Neural cell (in vitro differentiated cells): ENCODE results near the gene PRR16. TPM values are rescaled to one million over a fixed set of nuclear protein-coding genes. Genes with fewer than 3 reads are reported as not detected.

Source experiments
- H2AFZ ChIP-seq: fragments of 200-600, 300-800 bp; sonication (generic), shearing (Covaris generic); 2 replicates; pipeline ENCODE4 v1.6.0; 2014; ENCODE audit warnings: low read depth, mild to moderate bottlenecking, antibody characterized with exemption, low read length, moderate library complexity
- H3F3A ChIP-seq: fragments of 200-600 bp; shearing (Covaris generic); 2 replicates; pipeline ENCODE4 v1.6.1; 2016; ENCODE audit warnings: mild to moderate bottlenecking, moderate library complexity, mixed read lengths, antibody characterized with exemption, low read length; ENCODE audit not compliant: insufficient read depth, poor library complexity, severe bottlenecking
- H3K27ac ChIP-seq: fragments of 200-600, 300-800 bp; sonication (generic), shearing (Covaris generic); 2 replicates; pipeline ENCODE4 v1.5.1; 2014; ENCODE audit warnings: mild to moderate bottlenecking, low read length, moderate library complexity
- H3K27me3 ChIP-seq: fragments of 300-800, 200-600 bp; sonication (generic), shearing (Covaris generic); 2 replicates; pipeline ENCODE4 v1.6.0; 2014; ENCODE audit warnings: mild to moderate bottlenecking, low read depth, low read length, moderate library complexity; ENCODE audit not compliant: insufficient read depth
- H3K36me3 ChIP-seq: fragments of 300-800, 200-600 bp; sonication (generic), shearing (Covaris generic); 2 replicates; pipeline ENCODE4 v1.5.1; 2014; ENCODE audit warnings: mild to moderate bottlenecking, antibody characterized with exemption, low read length, moderate library complexity; ENCODE audit not compliant: insufficient read depth
- H3K4me2 ChIP-seq: fragments of 300-800, 200-600 bp; sonication (generic), shearing (Covaris generic); 2 replicates; pipeline ENCODE4 v1.6.0; 2014; ENCODE audit warnings: mild to moderate bottlenecking, low read length
- H3K4me3 ChIP-seq: fragments of 300-800, 200-600 bp; sonication (generic), shearing (Covaris generic); 2 replicates; pipeline ENCODE4 v1.5.1; 2014; ENCODE audit warnings: mild to moderate bottlenecking, low read length, moderate library complexity
- H3K79me2 ChIP-seq: fragments of 200-600 bp; shearing (Covaris generic); replicated peaks from 2 replicates; pipeline ENCODE4 v1.6.0; 2014; ENCODE audit warnings: mild to moderate bottlenecking, low read length, moderate library complexity; ENCODE audit not compliant: insufficient read depth
- H3K9ac ChIP-seq: fragments of 300-800, 200-600 bp; sonication (generic), shearing (Covaris generic); 2 replicates; pipeline ENCODE4 v1.6.1; 2016; ENCODE audit warnings: mild to moderate bottlenecking, low read length, mixed read lengths
- H3K9me2 ChIP-seq: fragments of 200-600 bp; shearing (Covaris generic); 2 replicates; pipeline ENCODE4 v1.6.1; 2016; ENCODE audit warnings: mild to moderate bottlenecking, low read length, mixed read lengths; ENCODE audit not compliant: insufficient read depth
- H3K9me3 ChIP-seq: fragments of 200-600, 300-800 bp; sonication (generic), shearing (Covaris generic); 2 replicates; pipeline ENCODE4 v1.6.1; 2016; ENCODE audit warnings: mild to moderate bottlenecking, mixed run types, low read length, moderate library complexity, mixed read lengths
- H4K20me1 ChIP-seq: fragments of 200-600 bp; shearing (Covaris generic); 2 replicates; pipeline ENCODE4 v1.6.1; 2016; ENCODE audit warnings: mild to moderate bottlenecking, mixed run types; ENCODE audit not compliant: insufficient read depth
- CTCF ChIP-seq: fragments of 450-650 bp; IDR thresholded peaks from 2 replicates; pipeline ENCODE4 v1.5.1; 2014; ENCODE audit warnings: antibody characterized with exemption, mild to moderate bottlenecking, moderate library complexity; ENCODE audit not compliant: poor library complexity, severe bottlenecking
- EP300 ChIP-seq: fragments of 450-650 bp; conservative IDR thresholded peaks from 2 replicates; pipeline ENCODE4 v1.6.1; 2014; ENCODE audit warnings: antibody characterized with exemption, mild to moderate bottlenecking, moderate library complexity; ENCODE audit not compliant: poor library complexity, severe bottlenecking
- EZH2 ChIP-seq: fragments of 200-600, 300-800 bp; shearing (Covaris generic), sonication (generic); IDR thresholded peaks from 2 replicates; pipeline ENCODE4 v1.6.1; 2014; ENCODE audit warnings: antibody characterized with exemption, low read length, borderline replicate concordance, mild to moderate bottlenecking; ENCODE audit not compliant: insufficient read depth, poor library complexity, severe bottlenecking
- MXI1 ChIP-seq: fragments of 450-650 bp; conservative IDR thresholded peaks from 2 replicates; pipeline ENCODE4 v1.6.1; 2014; ENCODE audit warnings: antibody characterized with exemption, mild to moderate bottlenecking; ENCODE audit not compliant: poor library complexity, severe bottlenecking
- POLR2AphosphoS5 ChIP-seq: IDR thresholded peaks from 2 replicates; pipeline ENCODE4 v1.6.1; 2012
- RAD21 ChIP-seq: fragments of 450-650 bp; conservative IDR thresholded peaks from 2 replicates; pipeline ENCODE4 v1.6.1; 2014; ENCODE audit warnings: antibody characterized with exemption, mild to moderate bottlenecking, moderate library complexity
- REST ChIP-seq: IDR thresholded peaks from 2 replicates; pipeline ENCODE4 v1.6.1; 2012; ENCODE audit warnings: borderline replicate concordance
- SMC3 ChIP-seq: fragments of 450-650 bp; conservative IDR thresholded peaks from 2 replicates; pipeline ENCODE4 v1.6.1; 2014; ENCODE audit warnings: antibody characterized with exemption, mild to moderate bottlenecking, moderate library complexity; ENCODE audit not compliant: poor library complexity
- TAF1 ChIP-seq: IDR thresholded peaks from 2 replicates; pipeline ENCODE4 v1.6.1; 2012; ENCODE audit warnings: low read depth
- polyA plus RNA-seq: library from polyadenylated mRNA; depleted of rRNA; stranded (reverse); fragments of >200 nt; gene quantifications from 2 replicates; pipeline ENCODE4 v1.2.3, GENCODE V29; 2014

PRR16 gene
- polyA plus RNA-seq, 1 donor from 2014 or later: 1.7 TPM

- Histone ChIP-seq H3K9me2 (no peaks in the 10 kb centered on the region), H4K20me1 (no peaks in the 10 kb centered on the region), H3K27ac (no peak overlapping the region), H3K4me3 (no peak overlapping the region), H3K79me2 (no peaks in the 10 kb centered on the region), H3K9ac (no peak overlapping the region), H3K9me3 (no peaks in the 10 kb centered on the region), H2AFZ (no peak overlapping the region), H3K27me3 (no peaks in the 10 kb centered on the region), H3K36me3 (no peaks in the 10 kb centered on the region), H3K4me2 (no peak overlapping the region), H3F3A (no peaks in the 10 kb centered on the region)
- TF ChIP-seq SMC3 (no peak), EP300 (no peak), CTCF (no peak), REST (no peak), EZH2 (no peak), RAD21 (no peak), MXI1 (no peak), POLR2AphosphoS5 (no peak), TAF1 (no peak)
Measured at GRCh38 chr5:120442694-120443093, 21.4 kb upstream of the PRR16 start.

GRCh38 chr5:120443607-120444006 lies 20.5 kb upstream of the PRR16 start:
- no peaks in the 10 kb centered on the region for H4K20me1 ChIP-seq
- H3K4me2 ChIP-seq: no peak overlapping the region
- H3K4me3 ChIP-seq: no peak overlapping the region
- no peaks in the 10 kb centered on the region for H3K9me3 ChIP-seq
- H3K9me2 ChIP-seq: no peaks in the 10 kb centered on the region
- no peak overlapping the region for H2AFZ ChIP-seq
- no peak for TF ChIP-seq REST
- TF ChIP-seq CTCF: no peak
- TF ChIP-seq EP300: no peak
- no peak for TF ChIP-seq MXI1
- no peak for TF ChIP-seq TAF1
- TF ChIP-seq RAD21: no peak
- no peak for TF ChIP-seq EZH2
- no peaks in the 10 kb centered on the region for H3F3A ChIP-seq
- no peaks in the 10 kb centered on the region for H3K79me2 ChIP-seq
- H3K36me3 ChIP-seq: no peaks in the 10 kb centered on the region
- no peak overlapping the region for H3K9ac ChIP-seq
- H3K27me3 ChIP-seq: no peaks in the 10 kb centered on the region
- no peak overlapping the region for H3K27ac ChIP-seq
